GM19035 (cell line): Measurements from ENCODE around the gene MTA1.

Experiments
- ATAC-seq: cut with Tn5 transposase; IDR thresholded peaks from one replicate; pipeline ENCODE4 v1.9.1; 2021; ENCODE audit not compliant: unreplicated experiment

MTA1 gene

GRCh38 chr14:105422695-105423487 lies 3.3 kb downstream of the MTA1 start:
- no peak for ATAC-seq

GRCh38 chr14:105423488-105424195 lies 4.0 kb downstream of the MTA1 start:
- no peak for ATAC-seq

- no peak for ATAC-seq
These were observed 5.2 kb downstream of the MTA1 start for GRCh38 chr14:105424861-105425260.

DNA sequence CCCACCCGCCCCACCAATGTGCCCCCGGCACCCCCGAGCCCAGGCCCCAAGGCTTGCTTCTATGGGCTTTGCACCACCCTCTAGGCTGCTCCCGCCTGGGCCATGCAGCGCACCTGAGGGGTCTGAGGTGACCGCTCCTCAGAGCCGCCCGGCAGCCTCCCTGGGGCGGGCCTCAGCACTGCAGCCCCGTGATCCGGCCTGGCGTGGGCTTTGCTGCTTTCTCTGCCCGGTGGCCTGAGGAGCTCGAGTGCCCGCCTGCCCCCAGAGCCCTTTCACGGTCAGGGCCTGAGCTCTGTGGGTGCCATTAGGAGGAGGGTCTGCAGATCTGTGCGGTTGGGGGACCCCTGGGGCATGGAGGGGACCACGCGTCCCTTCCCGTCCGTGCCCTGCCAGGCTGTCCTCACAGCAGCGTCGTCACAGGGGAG lies 6.2 kb downstream of the MTA1 start:
- ATAC-seq, result no peak

DNA sequence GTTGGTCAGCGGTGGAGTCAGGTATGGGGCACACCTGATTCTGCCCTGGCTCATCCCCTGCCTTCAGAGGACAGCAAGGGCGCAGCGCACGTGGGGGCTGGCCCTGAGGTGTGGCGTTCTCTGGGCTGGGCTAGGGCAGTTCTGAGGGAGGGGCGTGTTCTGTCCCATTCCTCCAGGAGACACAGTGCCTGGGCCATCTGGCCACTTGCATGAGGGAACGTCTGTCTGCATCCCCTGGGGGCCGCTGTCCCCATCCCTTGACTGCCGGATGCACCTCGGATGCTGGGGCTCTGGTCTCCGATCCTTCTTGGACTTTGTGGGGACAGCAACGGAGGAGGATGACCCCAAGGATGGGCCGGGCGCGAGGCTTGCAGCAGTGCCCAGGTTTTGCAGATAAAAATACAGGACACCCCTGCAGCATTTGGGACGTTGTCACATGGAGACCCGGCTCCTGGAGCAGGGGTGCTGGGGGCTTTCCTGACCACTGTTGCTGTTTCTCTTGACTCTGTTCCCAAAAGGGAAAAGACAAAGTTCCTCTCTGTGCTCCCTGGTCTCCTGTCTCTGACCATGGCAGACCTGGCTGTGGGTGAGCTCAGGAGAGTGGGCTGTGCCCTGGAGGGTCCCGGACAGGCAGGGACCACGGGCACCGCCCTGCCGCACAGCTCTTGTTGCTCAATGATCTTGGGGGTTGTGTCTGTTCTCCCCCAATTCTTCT lies 6.9 kb downstream of the MTA1 start:
- no peak for ATAC-seq

- no peak for ATAC-seq
These were observed 7.8 kb downstream of the MTA1 start for GRCh38 chr14:105427412-105427811.

DNA sequence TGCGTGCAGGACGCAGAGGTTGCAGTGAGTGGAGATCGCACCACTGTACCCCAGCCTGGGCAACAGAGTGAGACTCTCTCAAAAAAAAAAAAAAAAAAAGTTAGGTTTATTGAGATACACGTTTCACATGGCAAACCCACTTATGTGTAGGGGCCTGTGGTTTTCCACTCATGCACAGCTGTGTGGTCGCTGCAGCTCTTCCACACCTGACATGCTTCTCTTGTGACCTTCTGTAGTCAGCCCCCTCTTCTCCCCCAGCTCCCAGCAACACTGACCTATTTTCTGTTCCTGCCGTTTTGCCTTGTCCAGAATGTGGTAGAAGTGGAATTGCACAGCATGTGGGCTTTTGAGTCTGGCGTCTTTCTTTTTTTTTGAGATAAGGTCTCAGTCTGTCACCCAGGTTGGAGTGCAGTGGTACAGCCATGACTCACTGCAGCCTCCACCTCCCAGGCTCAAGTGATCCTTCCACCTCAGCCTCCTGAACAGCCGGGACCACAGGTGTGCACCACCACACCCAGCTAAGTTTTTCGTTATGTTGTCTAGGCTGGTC lies 8.4 kb downstream of the MTA1 start:
- no peak for ATAC-seq

DNA sequence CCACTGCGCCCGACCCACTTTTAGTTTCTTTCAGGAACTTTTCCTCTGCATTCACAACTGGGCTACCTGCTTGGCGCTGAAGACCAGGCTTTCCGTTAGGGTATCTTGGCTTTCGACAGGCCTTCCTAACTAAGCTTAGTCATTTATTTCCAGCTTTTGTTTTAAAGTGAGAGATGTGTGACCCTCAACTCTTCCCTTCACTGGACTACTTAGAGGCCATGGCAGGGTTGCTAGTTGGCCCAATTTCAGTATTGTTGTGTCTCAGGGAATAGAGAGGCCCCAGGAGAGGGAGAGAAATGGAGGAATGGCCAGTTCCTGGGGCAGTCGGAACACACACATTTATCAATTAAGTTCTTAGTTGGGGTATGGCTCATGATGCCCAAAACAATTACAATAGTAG lies 10.4 kb downstream of the MTA1 start:
- no peak for ATAC-seq

- no peak for ATAC-seq
These were observed 10.9 kb downstream of the MTA1 start for GRCh38 chr14:105430565-105430964.

DNA sequence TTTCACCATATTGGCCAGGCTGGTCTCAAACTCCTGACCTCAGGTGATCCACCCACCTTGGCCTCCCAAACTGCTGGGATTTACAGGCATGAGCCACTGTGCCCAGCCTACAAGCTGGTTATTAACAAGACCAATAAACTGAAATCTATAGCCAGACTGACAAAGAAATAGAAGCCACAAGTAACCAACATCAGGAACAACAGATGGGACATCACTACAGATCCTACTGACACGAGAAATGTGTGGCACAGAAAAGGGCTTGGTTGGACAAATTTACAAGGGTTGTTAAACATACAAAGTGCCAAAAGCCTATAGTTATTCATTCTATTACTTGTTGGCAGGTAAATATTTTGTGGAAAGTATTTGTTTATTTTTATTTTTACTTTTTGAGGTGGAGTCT lies 11.6 kb downstream of the MTA1 start:
- ATAC-seq, result no peak

- no peak for ATAC-seq
These were observed 13.0 kb downstream of the MTA1 start for GRCh38 chr14:105432657-105433056.

DNA sequence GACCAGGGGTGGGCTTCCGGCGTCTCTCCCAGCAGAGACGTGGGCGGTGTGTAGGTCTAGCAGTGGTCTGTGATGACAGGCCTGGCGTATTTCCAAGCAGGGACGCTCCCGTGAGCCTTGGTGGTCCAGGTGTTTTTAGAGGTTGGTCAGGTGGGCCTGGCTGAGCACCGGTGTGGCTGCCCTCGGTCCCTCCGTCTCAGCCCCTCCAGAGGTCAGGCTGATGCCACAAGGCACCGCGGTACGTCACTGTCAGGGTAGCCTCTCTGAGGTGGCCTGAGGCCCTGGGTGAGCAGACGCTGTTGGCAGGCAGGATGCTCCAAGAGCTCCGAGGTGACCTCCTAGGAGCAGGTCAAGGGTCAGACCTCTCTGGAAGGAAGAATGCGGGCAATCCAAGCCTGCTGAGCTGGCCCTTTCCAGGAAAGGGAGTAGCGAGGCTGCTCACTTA lies 13.6 kb downstream of the MTA1 start:
- ATAC-seq, result no peak

GRCh38 chr14:105436402-105436801 lies 16.8 kb downstream of the MTA1 start:
- no peak for ATAC-seq

GRCh38 chr14:105436891-105437722 lies 17.5 kb downstream of the MTA1 start:
- no peak for ATAC-seq

DNA sequence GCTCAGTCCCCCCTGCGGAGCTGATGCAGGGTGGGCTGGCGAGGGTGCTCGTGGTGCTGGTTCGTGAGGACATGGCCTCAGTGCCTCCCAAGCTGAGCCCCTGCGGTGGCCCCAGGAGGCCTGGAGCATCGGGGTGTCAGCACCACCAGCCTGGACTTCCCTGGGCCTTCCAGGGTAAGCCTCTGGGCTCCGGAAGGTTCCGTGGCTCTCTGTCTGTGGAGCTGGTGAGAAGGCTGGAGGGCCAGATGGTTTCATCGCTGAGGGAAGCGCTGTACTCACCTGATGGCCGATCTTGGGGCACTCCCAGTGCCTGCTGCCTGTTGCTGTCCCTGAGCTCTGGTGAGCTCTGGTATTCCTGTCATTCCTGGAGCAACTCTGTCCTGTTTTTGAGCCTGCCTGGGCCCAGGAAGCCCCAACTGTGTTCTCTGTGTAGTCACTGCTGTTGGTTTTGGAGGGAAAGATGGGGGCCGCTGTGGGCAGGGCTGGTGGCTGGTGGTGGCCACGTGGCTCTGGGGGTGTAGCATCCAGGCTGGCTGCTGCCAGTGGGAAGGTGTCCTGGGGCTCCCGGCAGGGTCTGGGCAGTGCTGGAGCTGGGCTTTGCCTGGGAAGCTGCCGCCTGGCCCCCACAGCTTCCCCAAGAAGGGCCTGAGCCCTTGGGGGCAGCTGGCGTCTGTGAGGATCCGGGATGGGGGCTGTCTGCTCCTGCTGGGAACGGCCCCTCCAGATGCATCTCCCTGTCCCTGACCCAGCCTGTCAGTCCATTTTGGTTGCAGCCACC lies 18.3 kb downstream of the MTA1 start:
- no peak for ATAC-seq

DNA sequence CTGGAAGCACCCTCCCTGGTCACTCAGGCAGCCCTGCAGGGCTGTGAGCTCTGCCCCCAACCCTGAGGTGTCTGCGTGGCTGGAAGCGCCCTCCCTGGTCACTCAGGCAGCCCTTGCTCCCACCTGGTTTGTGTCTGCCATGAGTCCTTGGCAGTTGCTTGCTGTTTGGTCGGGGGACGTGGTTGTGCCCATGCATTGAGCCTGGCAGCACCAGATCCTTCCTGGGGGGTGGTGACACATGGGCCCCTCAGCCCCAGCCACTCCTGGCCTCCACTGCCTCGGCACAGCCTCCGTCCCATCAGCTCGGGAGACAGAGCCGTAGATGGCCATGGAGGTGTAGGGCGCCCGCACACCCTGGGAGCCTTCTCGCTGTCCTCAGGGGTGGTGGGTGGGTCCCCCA lies 19.6 kb downstream of the MTA1 start:
- ATAC-seq, result no peak

- ATAC-seq, result no peak
These were observed 20.3 kb downstream of the MTA1 start for GRCh38 chr14:105439710-105440553.

- no peak for ATAC-seq
These were observed 20.9 kb downstream of the MTA1 start for GRCh38 chr14:105440554-105440900.

GRCh38 chr14:105440992-105441391 lies 21.4 kb downstream of the MTA1 start:
- ATAC-seq, result no peak
